GM12873 (cell line): Measurements from ENCODE around the gene MOK.

ENCODE experiments used
- CTCF ChIP-seq: IDR thresholded peaks from 2 replicates; pipeline ENCODE4 v1.5.1; 2012; ENCODE audit warnings: low read depth, mild to moderate bottlenecking, moderate library complexity, low read length, control low read depth; ENCODE audit not compliant: insufficient read depth; ENCODE audit errors: missing control alignments

Gene MOK

GRCh38 chr14:102277874-102278630, 26.9 kb downstream of the MOK start:
- no peak for TF ChIP-seq CTCF

GRCh38 chr14:102275866-102276265, 29.1 kb downstream of the MOK start:
- no peak for TF ChIP-seq CTCF

DNA sequence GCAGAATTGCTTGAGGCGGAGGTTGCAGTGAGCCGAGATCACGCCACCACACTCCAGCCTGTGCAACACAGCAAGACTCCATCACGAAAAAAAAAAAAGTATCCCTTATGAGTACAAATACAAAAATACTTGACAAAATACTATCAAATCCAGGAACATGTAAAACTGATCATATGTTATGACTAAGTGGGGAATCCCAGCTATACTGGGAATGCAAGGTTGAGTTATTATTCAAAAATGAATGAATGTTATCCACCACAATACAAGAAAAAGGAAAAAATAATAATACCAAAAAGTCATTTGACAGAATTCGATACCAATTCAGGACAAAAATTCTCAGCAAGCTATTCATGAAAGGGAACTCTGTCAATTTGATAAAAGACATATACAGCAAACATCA, 32.6 kb downstream of the MOK start:
- no peak for TF ChIP-seq CTCF

- TF ChIP-seq CTCF: no peak
These were observed 40.2 kb downstream of the MOK start for GRCh38 chr14:102264775-102265174.

DNA sequence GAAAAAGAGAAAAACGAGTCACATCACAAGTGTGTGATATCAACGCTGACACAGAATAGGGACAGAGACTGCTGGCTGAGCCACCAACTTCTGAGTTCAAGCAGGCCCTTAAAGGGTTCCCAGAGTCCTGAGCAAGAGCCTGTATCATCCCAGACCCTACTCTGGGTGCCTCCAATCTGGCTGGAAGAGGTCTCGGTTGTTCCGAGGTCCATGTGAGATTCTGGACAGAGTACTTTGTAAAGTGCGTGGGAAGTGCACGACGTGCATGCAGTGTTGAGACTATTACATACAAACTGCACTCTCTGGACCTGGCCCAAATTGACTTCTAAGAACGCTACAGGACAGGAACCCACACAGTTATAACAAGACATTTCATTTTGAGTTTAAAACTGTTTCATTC, 40.6 kb downstream of the MOK start:
- no peak for TF ChIP-seq CTCF

DNA sequence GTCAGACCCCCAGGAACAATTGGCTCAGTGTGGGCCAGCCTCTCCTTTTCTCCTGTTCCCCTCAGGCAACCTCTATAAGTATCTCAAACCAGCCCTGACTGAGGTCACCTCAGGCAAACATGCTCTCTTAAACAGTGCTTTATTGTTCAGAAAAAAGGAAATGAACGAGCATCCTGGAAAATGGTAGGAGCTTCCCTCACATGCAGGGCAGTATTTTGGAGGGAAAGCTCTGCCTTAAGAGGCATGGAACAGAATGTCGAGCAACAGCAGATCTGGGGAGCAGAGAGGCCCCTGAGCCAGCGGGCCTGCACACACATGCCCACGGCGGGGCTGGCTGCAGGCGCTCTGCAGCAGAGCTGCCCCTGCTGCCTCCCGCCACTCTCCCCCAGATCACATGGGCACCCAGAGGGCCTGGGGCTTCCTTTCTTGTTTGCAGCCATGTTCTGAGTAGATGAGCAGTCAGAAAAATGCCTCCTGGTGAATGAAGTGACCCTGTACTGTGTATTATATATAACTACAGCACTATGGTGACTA, 42.0 kb downstream of the MOK start:
- no peak for TF ChIP-seq CTCF

DNA sequence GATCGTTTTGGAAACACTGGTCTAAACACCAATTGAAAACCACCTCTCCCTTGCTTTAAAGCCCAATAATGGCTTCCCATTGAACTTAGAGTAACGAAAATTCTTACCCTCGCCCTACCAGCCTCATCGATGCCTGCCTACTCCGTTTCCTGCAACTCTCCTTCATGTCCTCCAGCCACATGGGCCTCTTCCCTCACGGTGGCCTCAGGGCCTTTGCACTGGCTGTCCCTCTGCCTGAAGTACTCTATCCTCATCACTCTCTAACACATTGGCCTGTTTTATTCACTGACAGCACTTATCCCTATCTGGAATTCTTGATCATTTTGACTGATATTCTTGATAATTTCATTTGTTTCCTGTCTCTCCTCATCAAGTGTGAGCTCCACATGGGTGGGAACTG, 46.8 kb downstream of the MOK start:
- no peak for TF ChIP-seq CTCF
